ENCODE measurements around the gene DIABLO.

DIABLO gene

GRCh38 chr12:122225683-122226365, at the start of gene DIABLO:
Gene DIABLO (minus strand): TSS chr12:122226052. CDS start chr12:122226014, 38 bp downstream.
- peak within 1 kb of the TSS; percentile 92 for H3K4me3 ChIP-seq (ENCODE audit: low read depth, low read length)
- TF ChIP-seq CTCF (IDR thresholded peaks at IDR 0.05): no peak
- peak within 1 kb of the TSS; percentile 56 for H3K9ac ChIP-seq
- H3K36me3 ChIP-seq (ENCODE audit: control insufficient read depth, insufficient read depth, low read length): no peaks in the 10 kb centered on the region
- H3K4me2 ChIP-seq (ENCODE audit: low read length): peak within 1 kb of the TSS; percentile 73
- H3K79me2 ChIP-seq: peaks cover 26% of the 10 kb centered on the region
- H3K27me3 ChIP-seq (ENCODE audit: control insufficient read depth, insufficient read depth, low read length): no peaks in the 10 kb centered on the region
- no peaks in the 10 kb centered on the region for H3K9me3 ChIP-seq (ENCODE audit: control insufficient read depth, low read length)
- H3K4me1 ChIP-seq: peaks cover 5% of the 10 kb centered on the region
- peak within 1 kb of the TSS; percentile 90 for H2AFZ ChIP-seq
- peak within 1 kb of the TSS; percentile 89 for H3K27ac ChIP-seq

- no peak overlapping the region for H3K4me2 ChIP-seq (ENCODE audit: low read length)
- H3K27me3 ChIP-seq (ENCODE audit: control insufficient read depth, insufficient read depth, low read length): no peaks in the 10 kb centered on the region
- no peaks in the 10 kb centered on the region for H3K79me2 ChIP-seq
- H3K4me3 ChIP-seq (ENCODE audit: low read depth, low read length): no peak overlapping the region
- H3K36me3 ChIP-seq (ENCODE audit: control insufficient read depth, insufficient read depth, low read length): no peaks in the 10 kb centered on the region
- H3K9ac ChIP-seq: no peak overlapping the region
- H2AFZ ChIP-seq: no peak overlapping the region
- no peaks in the 10 kb centered on the region for H3K4me1 ChIP-seq
- no peaks in the 10 kb centered on the region for H3K9me3 ChIP-seq (ENCODE audit: control insufficient read depth, low read length)
- no peak overlapping the region for H3K27ac ChIP-seq
- no peak for TF ChIP-seq CTCF (IDR thresholded peaks at IDR 0.05)
These were observed 49.6 kb upstream of the DIABLO start for GRCh38 chr12:122275459-122275858.

GRCh38 chr12:122266230-122266901, 40.5 kb upstream of the DIABLO start, which contains the start of gene VPS33A:
Gene VPS33A (minus strand): TSS chr12:122266494. CDS start chr12:122266408, 86 bp downstream.
- H2AFZ ChIP-seq: peak within 1 kb of the TSS; percentile 99
- H3K36me3 ChIP-seq (ENCODE audit: control insufficient read depth, insufficient read depth, low read length): no peaks in the 10 kb centered on the region
- no peaks in the 10 kb centered on the region for H3K79me2 ChIP-seq
- H3K27me3 ChIP-seq (ENCODE audit: control insufficient read depth, insufficient read depth, low read length): no peaks in the 10 kb centered on the region
- H3K27ac ChIP-seq: peak within 1 kb of the TSS; percentile 90
- TF ChIP-seq CTCF (IDR thresholded peaks at IDR 0.05): no peak
- no peaks in the 10 kb centered on the region for H3K9me3 ChIP-seq (ENCODE audit: control insufficient read depth, low read length)
- H3K4me1 ChIP-seq: no peaks in the 10 kb centered on the region
- peak within 1 kb of the TSS; percentile 74 for H3K9ac ChIP-seq
- H3K4me2 ChIP-seq (ENCODE audit: low read length): peak within 1 kb of the TSS; percentile 98
- peak within 1 kb of the TSS; percentile 96 for H3K4me3 ChIP-seq (ENCODE audit: low read depth, low read length)

GRCh38 chr12:122265886-122266229, 40.0 kb upstream of the DIABLO start:
- Histone ChIP-seq H3K9ac (peak overlapping the region; percentile 74), H3K4me3 (ENCODE audit: low read depth, low read length) (peak overlapping the region; percentile 96), H3K4me2 (ENCODE audit: low read length) (peak overlapping the region; percentile 98), H3K27me3 (ENCODE audit: control insufficient read depth, insufficient read depth, low read length) (no peaks in the 10 kb centered on the region), H3K79me2 (peaks cover 2% of the 10 kb centered on the region), H3K4me1 (no peaks in the 10 kb centered on the region), H3K36me3 (ENCODE audit: control insufficient read depth, insufficient read depth, low read length) (no peaks in the 10 kb centered on the region), H3K27ac (peak overlapping the region; percentile 90), H3K9me3 (ENCODE audit: control insufficient read depth, low read length) (no peaks in the 10 kb centered on the region), H2AFZ (peak overlapping the region; percentile 99)
- no peak for TF ChIP-seq CTCF (IDR thresholded peaks at IDR 0.05)
